ENCODE data around the gene TDRD3.

TDRD3 gene

DNA sequence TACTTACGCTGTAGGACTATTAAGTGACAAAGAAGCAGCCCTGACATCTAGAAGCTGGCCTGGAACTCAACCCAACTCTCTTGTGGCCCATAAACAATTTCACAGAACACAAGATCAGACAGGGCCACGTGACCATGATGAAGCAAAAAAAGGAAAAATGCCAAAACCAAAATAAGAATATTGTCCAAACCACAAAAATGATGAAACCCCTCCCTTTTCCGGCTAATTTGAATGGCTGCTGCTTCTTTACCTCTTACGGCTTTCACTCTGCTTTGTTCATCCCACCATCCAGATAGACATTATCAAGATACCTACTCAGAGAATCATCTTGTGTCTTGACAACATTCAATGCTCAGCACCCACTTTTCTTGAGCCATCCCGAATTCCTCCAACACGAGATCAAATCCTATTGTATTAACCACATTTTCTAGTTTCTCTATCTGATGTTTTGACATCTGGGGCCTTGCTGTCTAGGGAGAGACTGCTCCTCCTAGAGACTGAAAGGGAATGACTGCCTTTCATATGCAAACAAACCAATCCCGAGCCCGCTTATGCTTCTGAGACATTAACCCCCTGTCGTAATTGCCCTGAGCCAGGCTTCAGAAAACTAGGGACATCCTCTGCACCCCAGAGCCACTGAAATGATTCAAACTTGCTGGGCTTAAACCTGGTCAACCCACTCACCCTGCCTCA lies 186.3 kb downstream of the TDRD3 start:
- no peak for DNase-seq

DNA sequence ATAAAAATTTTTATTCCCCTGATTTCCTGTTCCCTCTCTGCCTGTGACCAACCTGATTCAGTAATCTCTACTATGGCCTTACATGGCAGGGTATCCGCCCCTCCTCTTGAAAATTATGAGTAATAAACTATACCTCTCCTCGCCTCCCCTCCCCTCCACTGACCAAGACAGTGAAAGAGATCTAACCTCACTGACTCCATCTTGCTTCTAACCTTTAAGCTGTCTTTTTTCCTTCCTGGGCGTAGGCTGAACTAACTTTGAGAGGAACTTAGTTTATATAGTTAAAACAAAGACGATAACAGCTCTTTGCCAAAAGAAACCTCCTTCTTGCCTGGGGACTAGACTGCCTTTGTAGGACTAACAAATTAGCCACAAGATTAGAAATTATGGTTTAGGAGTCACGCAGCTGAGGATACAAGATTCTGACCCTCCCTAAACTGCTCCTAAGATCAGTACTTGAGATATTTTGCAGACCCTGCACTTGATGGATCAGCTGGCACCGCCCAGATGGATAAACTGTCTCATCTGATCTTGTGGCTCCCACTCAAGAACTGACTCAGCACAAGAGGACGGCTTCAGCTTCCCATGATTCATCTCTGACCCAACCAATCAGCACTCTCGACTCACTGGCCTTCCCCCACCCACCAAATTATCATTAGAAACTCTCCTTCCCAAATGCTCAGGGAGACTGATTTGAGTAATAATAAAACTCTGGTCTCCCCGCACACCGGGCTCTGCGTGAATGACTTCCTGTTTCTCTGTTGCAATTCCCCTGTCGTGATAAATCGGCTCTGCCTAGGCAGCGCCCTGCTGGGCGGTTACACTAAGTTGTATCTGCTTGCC lies 187.1 kb downstream of the TDRD3 start:
- DNase-seq = no peak

DNA sequence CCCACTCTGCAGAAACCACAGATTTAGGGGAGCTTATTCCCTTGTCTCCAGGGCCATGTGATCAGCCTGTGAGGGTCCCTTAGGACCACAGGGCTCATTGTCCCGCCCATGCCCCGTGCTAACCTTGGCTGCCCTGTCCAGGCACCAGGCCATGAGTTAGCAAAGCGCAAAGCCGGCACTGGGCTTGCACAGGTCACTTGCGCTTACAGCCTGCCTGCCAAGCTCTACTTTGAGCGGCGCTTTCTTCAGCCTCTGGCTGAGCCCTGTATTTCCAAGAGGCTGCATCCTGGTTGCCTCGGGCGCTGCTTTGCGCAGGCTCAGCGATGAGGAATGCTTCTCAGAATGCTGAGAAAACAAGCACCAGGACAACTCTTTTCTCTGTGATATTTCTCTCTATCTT lies 188.0 kb downstream of the TDRD3 start:
- no peak for DNase-seq

DNA sequence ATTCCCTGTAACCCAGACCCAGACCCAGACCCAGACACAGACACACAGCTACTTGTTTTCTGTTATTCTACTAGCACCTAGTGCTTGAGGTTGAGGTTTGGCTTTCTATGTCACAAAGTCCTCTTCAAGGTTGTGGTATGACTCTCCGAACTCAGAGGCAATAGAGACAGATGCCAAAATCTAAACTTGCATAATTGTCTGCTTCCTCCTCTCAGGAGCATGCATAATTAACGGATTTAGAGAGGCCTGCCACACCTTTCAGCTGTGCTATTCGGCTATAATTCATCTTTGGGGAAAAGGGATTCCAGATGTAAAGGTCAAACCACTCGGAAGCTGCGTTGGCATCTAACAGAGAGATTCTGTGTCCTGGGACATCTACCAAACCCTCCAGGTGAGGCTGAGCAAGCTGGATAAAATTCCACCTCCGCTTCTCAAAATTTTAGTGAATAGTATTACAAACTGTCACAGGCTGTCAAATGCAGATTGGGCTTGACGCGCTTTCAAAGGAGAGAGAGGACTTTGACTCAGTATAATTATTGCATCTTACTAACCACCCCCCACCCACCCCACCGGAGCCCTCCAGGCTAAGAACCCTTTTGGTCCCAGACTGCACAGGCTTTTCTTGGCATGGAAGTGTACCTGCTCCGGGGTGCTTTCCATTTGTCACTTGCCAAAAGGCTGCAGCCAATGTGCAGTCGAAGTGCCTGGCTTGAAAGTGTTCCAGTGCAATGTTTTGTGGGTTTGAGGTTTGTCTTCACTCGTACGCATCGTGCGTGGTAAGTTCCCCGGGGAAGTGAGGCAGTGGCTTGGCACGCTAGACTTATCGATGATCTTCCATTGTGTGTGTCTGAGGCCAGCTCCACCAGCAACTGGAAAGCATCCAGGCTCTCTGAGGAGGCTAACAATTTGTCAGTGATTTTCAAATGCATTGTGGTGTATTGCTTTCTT lies 194.1 kb downstream of the TDRD3 start:
- DNase-seq = no peak

DNA sequence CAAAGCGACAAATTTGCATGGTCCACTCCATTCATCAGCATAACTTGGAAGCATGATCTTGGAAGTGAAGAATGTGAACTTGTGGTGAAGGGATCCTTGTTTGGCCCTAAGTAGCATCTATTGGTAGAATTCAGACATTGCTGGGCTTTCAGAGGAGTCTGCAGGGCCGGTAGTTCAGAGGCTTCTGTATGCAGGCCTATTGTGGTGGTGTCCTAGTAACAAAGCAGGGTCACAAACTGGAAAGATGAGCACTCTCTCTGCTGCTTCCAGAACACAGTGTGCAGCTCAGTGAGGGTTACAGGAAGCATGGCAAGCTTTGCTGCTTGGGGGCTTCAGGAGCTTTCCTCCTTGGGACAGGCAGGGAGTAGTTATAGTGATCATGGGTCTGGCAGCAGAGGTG lies 206.0 kb downstream of the TDRD3 start:
- no peak for DNase-seq

DNA sequence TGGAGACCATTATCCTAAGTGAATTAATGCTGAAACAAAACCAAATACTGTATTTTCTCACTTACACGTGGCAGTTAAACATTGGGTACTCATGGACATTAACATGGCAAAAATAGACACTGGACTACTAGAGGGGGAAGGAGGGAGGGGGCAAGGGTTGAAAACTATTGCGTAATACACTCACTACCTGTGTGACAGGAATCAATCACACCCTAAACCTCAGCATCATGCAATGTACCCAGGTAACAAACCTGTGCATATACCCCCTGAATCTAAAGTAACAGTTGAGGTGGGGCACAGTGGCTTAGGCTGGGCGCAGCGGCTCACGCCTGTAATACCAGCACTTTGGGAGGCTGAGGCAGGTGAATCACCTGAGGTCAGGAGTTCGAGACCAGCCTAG lies 207.0 kb downstream of the TDRD3 start:
- no peak for DNase-seq

DNA sequence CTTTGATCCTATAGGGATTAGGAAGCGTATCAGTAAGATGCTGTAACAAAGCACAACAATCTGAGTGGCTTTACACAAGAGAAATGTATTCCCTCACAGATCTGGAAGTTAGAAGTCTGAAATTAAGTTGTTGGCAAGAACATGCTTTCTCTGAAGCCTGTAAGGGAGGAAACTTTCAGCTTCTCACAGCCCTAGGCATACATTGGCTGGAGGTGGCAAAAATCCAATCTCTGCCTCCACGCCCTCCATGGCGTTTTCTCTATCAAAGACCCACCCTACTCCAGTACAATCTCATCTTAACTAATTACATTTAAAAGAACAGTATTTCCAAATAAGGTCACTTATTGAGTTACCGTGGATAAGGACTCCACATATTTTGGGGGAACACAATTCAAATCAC lies 211.9 kb downstream of the TDRD3 start:
- no peak for DNase-seq

DNA sequence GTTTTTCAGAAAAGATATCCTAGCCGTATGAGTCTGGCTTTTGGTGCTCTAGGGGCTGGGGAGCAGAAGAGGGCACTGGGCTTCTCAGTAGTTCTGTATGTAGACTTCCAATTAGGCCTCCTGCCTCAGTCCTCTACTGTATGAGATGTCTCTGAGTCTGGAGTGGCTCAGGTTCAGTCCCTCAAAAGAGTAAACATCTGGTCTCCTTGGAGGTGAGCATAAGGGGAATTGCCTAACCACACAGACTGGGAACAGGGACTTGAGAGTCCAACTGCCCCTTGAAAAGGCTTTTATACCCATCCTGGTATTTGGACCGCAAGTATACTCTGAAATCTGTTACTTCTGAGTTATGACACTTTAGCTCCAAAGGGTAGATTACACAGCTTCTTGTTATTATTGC lies 214.5 kb downstream of the TDRD3 start:
- DNase-seq = no peak

DNA sequence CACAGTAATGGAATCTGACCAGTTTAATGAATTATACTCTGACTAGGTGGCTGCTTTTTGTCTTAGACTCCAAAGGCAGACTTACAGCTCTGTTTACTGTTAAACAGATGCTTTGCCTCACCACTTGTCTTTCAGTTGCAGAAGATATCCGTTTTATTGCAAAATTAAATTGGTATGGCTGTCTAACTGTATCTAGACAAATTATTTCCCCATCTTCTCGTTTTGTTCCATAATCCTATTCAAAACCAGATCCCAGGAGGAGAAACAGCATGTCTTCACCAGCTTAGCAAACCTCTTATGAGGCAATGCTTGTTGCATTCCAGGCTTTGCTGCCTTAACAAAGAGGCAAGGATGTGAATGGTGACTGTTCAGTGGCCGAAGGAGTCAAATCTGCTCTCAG lies 215.6 kb downstream of the TDRD3 start:
- no peak for DNase-seq

DNA sequence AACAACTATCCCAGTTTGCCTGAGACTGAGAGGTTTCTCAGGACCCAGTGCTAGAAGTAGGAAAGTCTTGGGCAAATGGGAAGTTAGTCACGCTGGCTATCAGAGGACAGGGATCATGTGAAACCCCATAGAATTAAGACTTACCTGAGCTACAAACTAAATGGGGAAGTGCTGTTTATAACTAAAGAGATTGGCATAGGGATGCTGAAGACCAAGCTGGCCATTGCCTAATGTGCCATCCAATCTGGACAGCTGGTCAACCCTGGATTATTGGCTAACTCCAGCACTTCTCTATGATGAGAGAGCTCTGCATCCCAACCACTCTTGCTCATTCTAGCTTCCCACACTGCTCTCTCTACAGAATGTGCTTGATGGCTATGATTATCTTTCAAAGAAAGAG lies 216.1 kb downstream of the TDRD3 start:
- DNase-seq = no peak

DNA sequence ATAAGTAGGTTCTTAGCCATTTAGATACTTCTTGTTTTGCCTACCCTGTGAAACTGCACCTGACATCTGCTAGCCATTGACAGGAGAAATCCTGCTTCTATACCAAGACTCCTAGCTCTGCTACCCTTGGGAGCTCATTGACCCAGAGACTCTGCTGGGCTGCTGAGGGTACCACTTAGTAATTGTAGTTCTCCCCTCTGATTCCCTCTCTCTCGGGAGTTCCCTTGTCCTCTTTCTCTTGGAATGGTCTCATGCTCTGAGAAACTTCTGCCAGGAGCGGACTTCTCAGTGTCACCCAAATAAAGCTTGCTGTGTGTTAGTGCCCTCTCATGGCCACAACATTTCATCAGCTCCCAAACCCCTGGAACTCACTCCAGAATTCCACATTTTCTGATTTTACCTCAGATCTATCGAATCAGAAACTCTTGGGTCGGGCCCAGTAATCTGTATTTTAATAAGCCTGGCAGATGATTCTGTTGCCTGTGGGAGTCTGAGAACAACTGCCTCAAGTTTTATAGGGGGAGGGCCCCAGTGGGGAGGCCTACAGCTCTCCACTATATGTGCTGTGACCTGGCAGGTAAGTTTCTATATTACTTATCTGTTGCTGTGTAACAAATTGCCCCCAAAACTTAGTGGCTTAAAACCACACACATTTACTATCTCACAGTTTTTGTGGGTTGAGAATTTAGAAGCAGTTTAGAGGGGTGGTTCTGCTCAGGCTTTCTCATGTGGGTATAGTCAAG lies 221.1 kb downstream of the TDRD3 start:
- no peak for DNase-seq

DNA sequence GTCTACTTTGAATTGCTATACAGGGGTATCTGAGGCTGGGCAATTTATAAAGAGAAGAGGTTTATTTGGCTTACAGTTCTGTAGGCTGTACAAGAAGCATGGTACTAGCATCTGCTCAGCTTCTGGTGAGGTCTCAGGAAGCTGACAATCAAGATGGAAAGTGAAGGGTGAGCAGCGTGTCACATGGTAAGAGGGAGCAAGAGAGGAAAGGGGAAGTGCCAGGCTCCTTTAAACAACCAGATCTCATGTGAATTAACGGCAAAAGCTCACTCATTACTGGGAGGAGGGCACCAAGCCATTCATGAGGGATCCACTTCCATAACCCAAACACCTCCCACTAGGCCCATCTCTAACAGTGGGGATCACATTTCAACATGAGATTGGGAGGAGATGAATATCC lies 222.4 kb downstream of the TDRD3 start:
- no peak for DNase-seq

DNA sequence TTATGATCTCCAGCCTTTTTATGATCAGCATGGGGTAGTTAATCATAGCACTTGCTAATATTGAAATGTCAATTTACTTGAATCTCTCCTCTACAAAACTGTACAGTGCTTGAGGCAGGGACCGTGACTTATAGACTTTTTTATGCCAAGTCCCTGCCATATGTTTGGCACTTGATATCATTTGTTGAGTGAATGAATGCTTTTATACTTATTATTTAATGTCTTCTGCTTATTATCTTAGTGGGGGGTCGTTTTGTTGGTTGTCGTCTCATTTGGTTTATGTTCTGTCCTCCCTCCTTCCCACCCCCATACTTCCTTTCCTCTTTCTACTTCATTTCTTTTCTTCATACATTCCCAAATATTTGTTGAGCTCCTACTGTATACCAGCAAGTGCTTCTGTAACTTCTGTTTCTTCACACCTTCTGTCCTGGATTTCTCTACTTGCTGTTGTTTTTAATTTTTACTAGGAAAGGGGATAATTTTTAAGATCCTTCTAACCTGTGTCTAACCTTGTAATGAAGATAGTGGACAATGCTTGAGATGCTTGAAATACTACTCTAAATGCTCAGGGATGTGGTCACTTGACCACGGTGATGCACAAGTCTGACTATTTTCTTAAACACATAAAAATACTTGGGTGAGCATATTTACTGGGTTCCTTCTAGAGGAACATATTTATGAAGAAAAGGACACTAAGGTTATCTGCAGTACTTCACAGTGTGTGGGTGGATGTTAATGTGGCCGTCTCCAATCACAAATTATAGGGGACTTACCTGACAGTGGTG lies 223.8 kb downstream of the TDRD3 start:
- DNase-seq = no peak

DNA sequence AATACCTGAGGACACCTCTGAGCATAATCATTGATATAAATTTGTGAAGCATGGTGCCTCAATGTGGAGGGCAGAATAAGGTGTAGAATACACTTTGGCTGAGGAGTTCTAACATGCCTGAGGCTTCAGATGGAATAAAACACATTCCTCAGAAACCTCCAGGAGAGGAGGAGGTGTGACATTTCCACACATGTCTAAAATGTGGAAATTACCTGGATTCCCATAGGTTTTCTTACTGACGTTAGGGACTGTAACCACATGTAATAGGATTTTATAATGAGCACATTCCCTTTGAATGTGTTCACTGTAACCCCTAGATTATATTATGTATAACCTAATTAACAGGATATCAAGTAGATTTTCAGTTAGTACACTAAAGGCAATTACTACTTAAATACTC lies 226.1 kb downstream of the TDRD3 start:
- DNase-seq = no peak

All from activated CD4-positive, alpha-beta T cell treated with anti-CD3 and anti-CD28 coated beads for 1 hour (primary cell).